BE2C (cell line): ENCODE data around the gene YPEL3.
A peak's percentile ranks its signal among the peaks of the same experiment; 100 is the strongest.

Source experiments
- DNase-seq: peaks from one replicate; pipeline ENCODE4 v3.0.0-alpha.2; 2020
- H3K27me3 ChIP-seq: fragments of 250-450 bp; sonication (Bioruptor Pico); 2 replicates; pipeline ENCODE4 v1.5.1; 2020; ENCODE audit warnings: mild to moderate bottlenecking
- H3K36me3 ChIP-seq: fragments of 250-450 bp; sonication (Bioruptor Pico); 2 replicates; pipeline ENCODE4 v1.5.1; 2020; ENCODE audit warnings: mild to moderate bottlenecking
- H3K4me1 ChIP-seq: fragments of 250-450 bp; sonication (Bioruptor Pico); 2 replicates; pipeline ENCODE4 v1.5.1; 2020
- H3K4me3 ChIP-seq: 2 replicates; pipeline ENCODE4 v1.5.1; 2011; ENCODE audit warnings: low read depth, low read length
- H3K9me3 ChIP-seq: fragments of 250-450 bp; sonication (Bioruptor Pico); 2 replicates; pipeline ENCODE4 v1.5.1; 2020
- CTCF ChIP-seq: IDR thresholded peaks from 2 replicates; pipeline ENCODE4 v1.5.1; 2012; ENCODE audit warnings: mild to moderate bottlenecking, low read depth, low read length

YPEL3 gene

GRCh38 chr16:30065943-30066760 lies 29.9 kb downstream of the YPEL3 start:
- Histone ChIP-seq H3K9me3 (no peaks in the 10 kb centered on the region), H3K4me3 (peak overlapping the region; percentile 85), H3K27me3 (no peaks in the 10 kb centered on the region), H3K4me1 (peaks cover 6% of the 10 kb centered on the region), H3K36me3 (peaks cover 55% of the 10 kb centered on the region)
- DNase-seq = peak; percentile 32
- TF ChIP-seq CTCF = no peak

GRCh38 chr16:30065102-30065942 lies 30.7 kb downstream of the YPEL3 start, which contains the start of gene ALDOA:
ALDOA (plus strand) TSS chr16:30065760; CDS start chr16:30066898, 1,138 bp downstream.
- peak within 1 kb of the TSS; percentile 85 for H3K4me3 ChIP-seq
- H3K4me1 ChIP-seq = peaks cover 13% of the 10 kb centered on the region
- no peaks in the 10 kb centered on the region for H3K27me3 ChIP-seq
- no peak for TF ChIP-seq CTCF
- H3K36me3 ChIP-seq = peaks cover 47% of the 10 kb centered on the region
- DNase-seq = peak; percentile 98
- H3K9me3 ChIP-seq = no peaks in the 10 kb centered on the region

- Histone ChIP-seq H3K4me3 (peak overlapping the region; percentile 85), H3K27me3 (no peaks in the 10 kb centered on the region), H3K36me3 (peaks cover 41% of the 10 kb centered on the region), H3K9me3 (no peaks in the 10 kb centered on the region), H3K4me1 (peaks cover 16% of the 10 kb centered on the region)
- no peak for DNase-seq
- no peak for TF ChIP-seq CTCF
Measured at GRCh38 chr16:30064729-30065101, 31.3 kb downstream of the YPEL3 start.

GRCh38 chr16:30063893-30064728 lies 31.9 kb downstream of the YPEL3 start:
- no peaks in the 10 kb centered on the region for H3K9me3 ChIP-seq
- peak; percentile 46 for TF ChIP-seq CTCF
- H3K36me3 ChIP-seq = peaks cover 35% of the 10 kb centered on the region
- H3K4me1 ChIP-seq = peaks cover 16% of the 10 kb centered on the region
- peak overlapping the region; percentile 85 for H3K4me3 ChIP-seq
- H3K27me3 ChIP-seq = no peaks in the 10 kb centered on the region
- peak; percentile 76 for DNase-seq

- no peaks in the 10 kb centered on the region for H3K27me3 ChIP-seq
- no peak for DNase-seq
- H3K4me3 ChIP-seq = peak overlapping the region; percentile 85
- peaks cover 27% of the 10 kb centered on the region for H3K36me3 ChIP-seq
- TF ChIP-seq CTCF = no peak
- H3K4me1 ChIP-seq = peaks cover 16% of the 10 kb centered on the region
- no peaks in the 10 kb centered on the region for H3K9me3 ChIP-seq
Measured at GRCh38 chr16:30063278-30063892, 32.6 kb downstream of the YPEL3 start.
